Activated CD8-positive, alpha-beta memory T cell treated with anti-CD3 and anti-CD28 coated beads, Interleukin-2, amount 50 U/mL, for 1 hour (primary cell): ENCODE data around the gene LMO3.

ENCODE experiments used
- DNase-seq: peaks from one replicate; pipeline ENCODE4 v3.0.0-alpha.2; 2020; ENCODE audit errors: extremely low read depth

The LMO3 gene

DNA sequence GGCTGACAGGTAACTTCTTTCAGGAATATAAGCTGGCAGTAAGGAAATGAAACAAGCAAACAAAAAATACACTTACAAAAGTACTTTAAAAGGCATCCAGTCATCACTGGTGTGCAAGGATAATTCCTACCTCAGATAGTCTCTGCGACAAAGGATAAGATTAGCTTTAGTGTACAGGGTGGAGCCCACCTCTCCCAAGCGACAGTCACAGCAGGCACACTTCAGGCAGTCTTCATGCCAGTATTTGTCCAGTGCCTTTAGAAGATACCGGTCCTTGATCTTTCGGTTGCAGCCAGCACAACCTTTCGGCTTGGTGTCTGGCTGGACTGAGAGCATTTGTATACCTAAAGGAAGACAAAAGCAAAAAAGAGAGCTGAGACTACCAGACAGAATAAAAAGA is 5.4 kb downstream of the LMO3 start:
- no peak for DNase-seq

DNA sequence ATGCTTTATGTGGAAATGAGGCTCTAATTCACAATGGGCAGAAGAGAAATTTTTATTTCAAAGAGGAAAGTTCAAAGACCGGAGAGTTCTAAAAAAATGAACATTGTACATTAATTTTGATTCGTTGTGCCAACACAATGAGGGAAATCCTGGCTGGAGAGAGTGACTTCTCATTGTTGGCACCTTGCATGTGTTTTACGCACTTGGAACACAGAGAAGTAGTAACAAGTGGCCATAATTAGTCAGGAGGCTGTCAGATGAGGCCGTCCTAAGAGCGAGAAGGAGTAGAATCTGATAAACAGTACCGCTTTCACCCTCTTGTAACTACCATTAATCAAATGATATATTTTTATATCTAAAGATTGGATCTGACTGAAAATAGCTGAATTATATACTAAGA is 6.9 kb downstream of the LMO3 start:
- no peak for DNase-seq

GRCh38 chr12:16594797-16595196 is 11.2 kb downstream of the LMO3 start:
- DNase-seq: no peak

GRCh38 chr12:16593546-16593945 is 12.4 kb downstream of the LMO3 start:
- DNase-seq: no peak

DNA sequence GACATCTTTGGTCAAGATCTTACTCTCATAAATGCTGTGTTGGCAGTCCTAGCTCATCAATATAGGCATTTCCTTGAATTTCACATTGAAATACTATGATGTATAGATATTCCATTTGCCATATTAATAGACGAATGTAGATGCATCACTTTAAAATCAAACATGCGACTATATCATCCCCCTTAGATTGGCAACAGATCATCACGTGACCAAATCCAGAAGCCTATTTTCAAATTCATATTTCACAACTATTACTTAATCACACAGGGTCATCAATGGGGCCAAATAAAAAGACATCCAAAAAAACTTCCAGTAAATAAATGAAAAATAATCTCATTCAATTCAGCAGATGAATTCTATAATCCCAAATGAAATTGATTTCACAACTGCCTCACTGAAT is 15.3 kb downstream of the LMO3 start:
- no peak for DNase-seq

GRCh38 chr12:16588812-16589211 is 17.1 kb downstream of the LMO3 start:
- no peak for DNase-seq

DNA sequence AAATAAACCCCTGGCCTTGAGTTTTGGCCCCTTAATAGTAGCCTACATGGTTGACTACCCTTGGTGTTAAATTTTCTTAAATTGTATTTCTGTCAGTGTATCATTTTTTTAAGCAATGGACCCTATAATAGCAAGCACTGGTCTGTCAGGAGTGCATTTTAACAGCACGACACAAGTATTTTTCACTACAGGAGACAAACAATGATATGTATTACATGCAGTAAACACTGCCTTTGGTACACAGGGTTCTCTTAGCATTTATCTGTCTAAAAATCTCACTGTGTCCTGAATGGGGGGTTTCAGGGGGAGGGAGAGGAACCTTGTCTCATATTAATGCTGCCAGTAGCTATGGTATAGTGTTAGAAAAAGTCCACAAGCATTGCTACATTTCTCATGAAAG is 18.4 kb downstream of the LMO3 start:
- DNase-seq: no peak

DNA sequence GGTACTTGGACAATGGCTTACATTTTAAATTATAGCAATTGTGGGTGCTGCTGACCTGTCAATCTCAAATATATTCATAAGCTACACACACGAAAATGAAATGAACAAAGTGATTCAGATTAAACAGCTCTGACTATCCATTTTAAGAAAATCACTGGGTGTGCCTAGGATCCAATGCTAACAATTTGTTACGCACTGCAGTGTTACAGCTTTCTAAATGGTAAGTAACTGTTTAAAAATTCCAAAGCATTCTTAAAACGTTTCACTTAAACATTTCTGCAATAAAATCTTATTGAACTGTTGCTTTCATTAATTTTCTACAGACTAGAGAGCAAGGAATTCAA is 18.9 kb downstream of the LMO3 start:
- DNase-seq: no peak

DNA sequence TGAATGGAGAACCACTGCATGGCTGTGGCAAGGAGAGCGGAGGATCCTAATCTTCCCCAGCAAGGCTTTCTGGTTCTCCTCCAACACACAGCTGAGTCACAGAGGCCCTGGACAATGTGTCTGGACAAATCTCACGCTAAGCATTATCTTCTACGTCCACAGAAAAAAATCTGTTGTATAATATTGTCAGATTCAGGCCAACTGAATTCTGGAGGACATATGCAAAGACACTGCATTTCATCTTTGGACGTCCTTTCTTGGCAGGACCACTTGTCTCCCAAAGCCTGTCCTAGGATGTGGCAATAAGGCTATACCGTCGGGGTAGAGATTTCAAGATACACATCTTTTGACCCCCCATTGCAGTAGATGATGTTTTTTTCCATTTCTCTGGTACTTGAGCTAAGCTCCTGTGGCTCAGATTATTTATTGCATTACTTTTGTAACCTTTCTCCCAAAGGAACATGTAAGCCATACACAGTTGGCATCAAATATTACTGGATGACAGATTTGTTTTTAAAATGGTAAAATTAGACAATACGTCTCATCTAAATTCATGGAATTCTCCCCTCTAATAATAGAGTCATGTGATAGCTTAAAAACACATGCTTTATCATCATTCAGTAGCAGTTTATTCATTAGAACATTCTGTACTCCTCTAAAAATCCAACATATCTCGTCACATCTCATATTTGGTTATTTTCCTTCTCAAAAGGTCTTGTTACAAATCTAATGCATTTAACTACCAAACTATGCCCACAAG is 19.4 kb downstream of the LMO3 start:
- no peak for DNase-seq

- DNase-seq: no peak
Observed at GRCh38 chr12:16585781-16586180, 20.2 kb downstream of the LMO3 start.

DNA sequence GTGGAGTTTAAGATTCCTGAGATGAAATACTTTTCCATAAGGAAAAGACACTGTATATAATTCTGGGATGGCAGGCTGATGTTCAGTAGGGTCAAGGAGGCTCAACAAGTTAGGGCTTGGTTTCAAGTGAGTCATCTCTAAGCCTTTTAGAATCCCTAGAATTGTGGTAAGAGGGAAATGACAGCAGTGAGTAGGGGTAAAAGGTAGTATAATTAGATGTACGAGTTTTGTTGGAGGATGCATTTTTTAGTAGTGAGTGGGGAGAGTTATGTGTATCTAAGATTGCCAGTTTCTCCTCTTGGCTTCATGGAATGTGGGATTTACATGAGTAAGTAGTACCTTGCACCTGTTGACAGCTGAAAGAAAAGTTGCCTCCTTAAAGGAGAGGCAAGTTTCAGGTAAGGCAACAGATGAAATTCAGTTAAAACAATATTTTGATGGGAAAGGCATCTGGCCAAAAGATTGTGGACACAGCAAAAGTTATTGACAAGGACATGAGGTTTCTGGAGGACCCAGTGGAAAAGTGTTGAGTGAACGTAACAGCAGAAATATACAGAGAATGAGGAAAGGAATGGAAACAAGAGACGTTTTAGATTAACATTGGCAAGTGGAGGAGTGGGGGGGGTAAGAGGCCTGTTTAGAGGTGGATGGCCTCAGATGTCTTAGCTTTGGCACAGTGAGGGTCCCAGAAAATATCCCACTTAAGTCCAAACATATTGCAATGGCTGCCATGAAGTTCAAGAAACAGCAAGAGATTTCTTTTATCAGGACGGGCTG is 21.8 kb downstream of the LMO3 start:
- DNase-seq: no peak

DNA sequence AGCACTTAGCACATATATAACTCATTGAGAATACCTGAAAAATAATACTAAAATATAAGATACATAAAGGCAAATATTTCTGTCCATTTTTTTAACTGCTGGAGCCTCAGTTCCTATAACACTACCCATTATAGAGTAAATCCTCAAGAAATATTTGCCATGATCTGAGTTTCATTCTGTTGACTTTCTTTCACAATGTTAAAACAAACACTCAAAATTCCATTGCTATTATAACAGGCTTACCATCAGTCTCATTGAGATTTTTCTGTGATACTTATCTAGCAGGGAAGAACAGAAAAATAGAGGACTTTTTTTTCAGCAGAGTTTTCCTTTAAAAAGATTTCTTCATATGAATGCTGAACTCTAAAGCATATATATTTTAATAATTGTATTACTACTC is 24.5 kb downstream of the LMO3 start:
- DNase-seq: no peak

DNA sequence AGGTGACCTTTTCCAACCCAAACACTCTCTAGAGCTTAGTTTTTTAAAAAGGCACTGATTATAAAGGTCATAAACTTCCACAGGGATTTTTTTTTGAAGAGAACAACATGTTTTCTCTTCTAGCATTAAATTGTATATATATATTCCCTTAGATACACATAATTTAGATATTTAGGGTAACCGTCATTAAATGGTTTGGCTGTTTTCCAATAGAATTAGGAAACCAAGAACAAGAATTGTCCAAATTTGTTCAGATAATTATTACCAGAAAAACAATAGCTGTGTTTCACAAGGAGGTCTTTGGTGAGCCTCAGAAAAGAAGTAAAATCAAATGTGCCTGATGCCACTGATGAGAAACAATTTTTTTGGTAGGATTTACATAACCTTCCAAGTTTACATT is 26.9 kb downstream of the LMO3 start:
- DNase-seq: no peak

DNA sequence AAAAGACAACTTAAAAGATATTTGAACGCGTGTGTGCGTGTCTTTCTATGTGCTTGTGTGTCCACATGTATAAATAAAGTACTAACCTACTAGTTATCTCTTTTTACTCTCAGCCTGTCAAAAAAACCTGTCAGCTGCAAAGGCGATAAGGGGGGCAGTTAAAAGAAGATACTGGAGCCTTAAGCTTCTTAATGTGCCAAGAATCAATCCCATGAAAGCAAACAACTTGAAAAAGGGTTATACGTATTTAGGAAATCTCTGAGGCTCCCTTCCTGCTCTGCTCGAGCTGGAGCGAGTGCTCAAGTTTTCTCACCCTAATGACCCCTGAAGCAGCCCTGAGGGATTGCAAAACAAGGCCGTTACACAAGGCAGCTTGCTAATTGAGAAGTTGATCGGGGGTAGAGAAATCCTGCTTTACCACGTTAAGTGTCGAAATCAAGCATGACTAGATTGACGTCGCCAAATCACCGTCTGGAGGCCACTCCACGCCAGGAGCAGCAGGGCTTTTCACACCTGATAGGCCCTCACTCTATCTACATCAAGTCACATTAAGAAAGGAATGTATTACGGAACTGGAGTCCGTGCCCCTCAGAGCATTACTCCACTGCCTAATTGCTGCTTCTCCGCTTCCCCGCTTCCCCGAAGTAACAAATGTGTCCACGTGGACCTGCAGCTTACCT is 32.4 kb downstream of the LMO3 start:
- no peak for DNase-seq

- no peak for DNase-seq
Observed at GRCh38 chr12:16568873-16569272, 37.1 kb downstream of the LMO3 start.

GRCh38 chr12:16564675-16565074 is 41.3 kb downstream of the LMO3 start:
- no peak for DNase-seq

- no peak for DNase-seq
Observed at GRCh38 chr12:16563504-16563903, 42.5 kb downstream of the LMO3 start.

GRCh38 chr12:16562921-16563320 is 43.0 kb downstream of the LMO3 start:
- no peak for DNase-seq

GRCh38 chr12:16562435-16562834 is 43.5 kb downstream of the LMO3 start:
- no peak for DNase-seq

GRCh38 chr12:16560273-16560672 is 45.7 kb downstream of the LMO3 start:
- DNase-seq: no peak

DNA sequence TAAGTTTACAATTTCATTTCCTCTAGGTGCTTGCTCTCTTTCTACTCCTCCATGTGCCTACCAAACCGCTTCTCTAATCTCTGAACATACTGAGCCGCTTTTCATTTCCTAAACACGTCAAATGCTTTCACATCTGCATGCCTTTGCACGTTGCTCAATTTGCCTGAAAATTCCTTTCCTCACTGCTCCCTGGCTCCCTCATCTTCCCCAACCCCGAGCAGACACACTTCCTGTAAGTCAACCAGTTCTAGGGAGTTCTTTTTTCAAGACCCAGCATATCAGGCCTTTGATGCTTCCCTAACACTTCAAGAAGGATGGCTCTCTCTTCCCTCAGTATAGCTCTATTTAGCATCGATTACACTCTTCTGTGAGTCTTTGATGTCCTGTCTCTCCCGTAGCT is 50.3 kb downstream of the LMO3 start:
- DNase-seq: no peak

DNA sequence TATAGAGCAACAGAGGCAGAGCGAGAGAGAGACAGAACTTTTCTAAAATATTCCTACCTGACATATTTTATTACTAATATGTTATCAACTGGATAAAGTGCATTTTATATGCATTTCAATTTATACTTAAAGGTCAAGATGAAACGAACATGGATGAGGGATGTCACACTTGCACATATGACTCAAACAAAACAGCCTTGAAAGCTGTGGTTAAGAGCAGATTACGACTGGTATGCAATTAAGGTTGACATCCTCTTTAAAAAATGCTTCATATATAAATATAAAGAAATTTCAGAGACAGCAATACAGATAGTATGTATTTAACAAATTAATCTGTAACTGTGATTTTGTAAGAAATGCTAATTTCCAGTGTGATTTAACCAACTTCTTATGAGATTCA is 52.5 kb downstream of the LMO3 start:
- DNase-seq: no peak

GRCh38 chr12:16552301-16552700 is 53.7 kb downstream of the LMO3 start:
- no peak for DNase-seq
